Adrenal gland (tissue), 5 donors: Measurements from ENCODE around the gene PRSS53.

Experiments
- POLR2A ChIP-seq, 2 donors: fragments of 450-650 bp; IDR thresholded peaks; one replicate each; pipeline ENCODE4 v1.6.1; 2017; ENCODE audit warnings: antibody characterized with exemption in 2 of 2, mild to moderate bottlenecking in 2 of 2, moderate library complexity in 1 of 2
- TF ChIP-seq, protein P1 (sequence below), 6 experiments: fragments of 450-650 bp in 4 of 6; fragments of 200-600 bp in 2 of 6; sonication (generic) in 1 of 6; IDR thresholded peaks; 1 replicate in 5 of 6; 2 replicates in 1 of 6; pipeline versions ENCODE4 v1.5.1 to v1.8.0; 2016 to 2021; ENCODE audit warnings: antibody characterized with exemption in 6 of 6, mild to moderate bottlenecking in 2 of 6, moderate library complexity in 1 of 6
- donor health status: DM: no; HTN: no; CAD: no.

DNA sequence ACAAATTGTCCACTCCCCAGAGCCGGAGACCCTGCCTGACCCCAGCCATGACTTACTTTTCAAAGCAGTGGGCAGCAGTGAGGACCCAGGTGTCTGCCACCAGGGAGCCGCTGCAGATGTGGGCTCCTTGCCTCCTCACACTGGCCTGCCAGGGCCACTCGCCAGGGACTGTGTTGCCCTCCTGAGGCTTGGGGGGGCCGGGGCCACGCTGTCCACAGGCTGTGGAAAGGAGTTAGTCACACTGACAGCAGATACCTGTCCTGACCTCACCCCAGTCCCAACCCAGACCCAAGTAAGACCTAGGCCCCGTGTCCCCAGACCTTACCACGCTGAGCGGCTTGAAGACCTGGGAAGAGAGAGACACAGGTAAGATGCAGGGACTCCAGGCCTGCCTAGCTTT lies 1.3 kb downstream of the PRSS53 start:
- TF ChIP-seq POLR2A (IDR thresholded peaks at IDR 0.05) = no peak
- TF ChIP-seq, protein P1, sequence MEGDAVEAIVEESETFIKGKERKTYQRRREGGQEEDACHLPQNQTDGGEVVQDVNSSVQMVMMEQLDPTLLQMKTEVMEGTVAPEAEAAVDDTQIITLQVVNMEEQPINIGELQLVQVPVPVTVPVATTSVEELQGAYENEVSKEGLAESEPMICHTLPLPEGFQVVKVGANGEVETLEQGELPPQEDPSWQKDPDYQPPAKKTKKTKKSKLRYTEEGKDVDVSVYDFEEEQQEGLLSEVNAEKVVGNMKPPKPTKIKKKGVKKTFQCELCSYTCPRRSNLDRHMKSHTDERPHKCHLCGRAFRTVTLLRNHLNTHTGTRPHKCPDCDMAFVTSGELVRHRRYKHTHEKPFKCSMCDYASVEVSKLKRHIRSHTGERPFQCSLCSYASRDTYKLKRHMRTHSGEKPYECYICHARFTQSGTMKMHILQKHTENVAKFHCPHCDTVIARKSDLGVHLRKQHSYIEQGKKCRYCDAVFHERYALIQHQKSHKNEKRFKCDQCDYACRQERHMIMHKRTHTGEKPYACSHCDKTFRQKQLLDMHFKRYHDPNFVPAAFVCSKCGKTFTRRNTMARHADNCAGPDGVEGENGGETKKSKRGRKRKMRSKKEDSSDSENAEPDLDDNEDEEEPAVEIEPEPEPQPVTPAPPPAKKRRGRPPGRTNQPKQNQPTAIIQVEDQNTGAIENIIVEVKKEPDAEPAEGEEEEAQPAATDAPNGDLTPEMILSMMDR (IDR thresholded peaks at IDR 0.05) = no peak
